ENCODE data around the gene TXNRD3. TPM values are rescaled to one million over a fixed set of nuclear protein-coding genes. Genes with fewer than 3 reads are reported as not detected.
A peak's percentile ranks its signal among the peaks of the same experiment; 100 is the strongest.

Gene TXNRD3
- total RNA-seq, 1 experiment from 2014 or later, result 11.1 TPM

- Mint-ChIP-seq H3K36me3 (ENCODE audit: insufficient read depth, unreplicated experiment) (no peaks in the 10 kb centered on the region), H3K9me3 (ENCODE audit: unreplicated experiment) (no peaks in the 10 kb centered on the region), H3K4me1 (ENCODE audit: low read depth, unreplicated experiment) (no peaks in the 10 kb centered on the region), H3K27ac (ENCODE audit: unreplicated experiment) (no peak overlapping the region), H3K4me3 (ENCODE audit: unreplicated experiment) (no peak overlapping the region), H3K27me3 (ENCODE audit: insufficient read depth, unreplicated experiment) (peaks cover 11% of the 10 kb centered on the region)
- H3K4me3 ChIP-seq (ENCODE audit: low read depth, low read length), result no peak overlapping the region
- no peaks in the 10 kb centered on the region for H3K4me1 ChIP-seq
- no TSS peak for BruUV-seq (replicated peaks)
- H3K36me3 ChIP-seq (ENCODE audit: control insufficient read depth, insufficient read depth, low read length), result no peaks in the 10 kb centered on the region
- no peak for TF ChIP-seq CTCF (IDR thresholded peaks at IDR 0.05; ENCODE audit: insufficient read depth in 1 of 2, low read depth in 1 of 2, low read length in 1 of 2, severe bottlenecking in 1 of 2, unreplicated experiment in 1 of 2)
- ChIA-PET CTCF (no interaction called here), POLR2A (no interaction called here)
- H3K9me3 ChIP-seq, result 0 out of 2 replicates have a peak, but pooled peaks cover 4% of the 10 kb centered on the region
- DNase-seq, result no peak
- intact Hi-C loops (cut with micrococcal nuclease; ENCODE audit: unreplicated experiment), result no loop called here
- H3K27me3 ChIP-seq (replicated peaks; ENCODE audit: control insufficient read depth, insufficient read depth, low read length), result peaks cover 2% of the 10 kb centered on the region; the same call in 1 of the 2 replicates
Observed at GRCh38 chr3:126661532-126662364, 6.8 kb upstream of the TXNRD3 start.

- Mint-ChIP-seq H3K27ac (ENCODE audit: unreplicated experiment) (no peak overlapping the region), H3K9me3 (ENCODE audit: unreplicated experiment) (no peaks in the 10 kb centered on the region), H3K4me3 (ENCODE audit: unreplicated experiment) (no peak overlapping the region), H3K27me3 (ENCODE audit: insufficient read depth, unreplicated experiment) (peaks cover 11% of the 10 kb centered on the region), H3K36me3 (ENCODE audit: insufficient read depth, unreplicated experiment) (peaks cover 2% of the 10 kb centered on the region), H3K4me1 (ENCODE audit: low read depth, unreplicated experiment) (no peaks in the 10 kb centered on the region)
- H3K36me3 ChIP-seq (ENCODE audit: control insufficient read depth, insufficient read depth, low read length), result no peaks in the 10 kb centered on the region
- POLR2A ChIA-PET, result interaction anchor here (0.6 kb wide), 1 partner anchor 14 kb away, joined by 3 read pairs; no protein-coding TSS in a partner anchor
- DNase-seq, result peak in 1 of 2 experiments; percentile 26
- intact Hi-C loops (cut with micrococcal nuclease; ENCODE audit: unreplicated experiment), result loop anchor here (10.0 kb wide), 1 partner anchor 135 kb away; the partner anchor contains the start of gene CHST13
- 0 out of 2 replicates have a peak, but pooled peaks cover 4% of the 10 kb centered on the region for H3K9me3 ChIP-seq
- no peak overlapping the region for H3K4me3 ChIP-seq (ENCODE audit: low read depth, low read length)
- BruUV-seq (replicated peaks), result no TSS peak
- CTCF ChIA-PET, result interaction anchor here (0.9 kb wide), 1 partner anchor 44 kb away, joined by 3 read pairs; the partner anchor contains the start of gene CHCHD6
- peaks cover 2% of the 10 kb centered on the region; the same call in 1 of the 2 replicates for H3K27me3 ChIP-seq (replicated peaks; ENCODE audit: control insufficient read depth, insufficient read depth, low read length)
- peak in 1 of 2 experiments; percentile 33 for TF ChIP-seq CTCF (IDR thresholded peaks at IDR 0.05; ENCODE audit: insufficient read depth in 1 of 2, low read depth in 1 of 2, low read length in 1 of 2, severe bottlenecking in 1 of 2, unreplicated experiment in 1 of 2)
- no peaks in the 10 kb centered on the region for H3K4me1 ChIP-seq
Observed at GRCh38 chr3:126659915-126660886, 5.3 kb upstream of the TXNRD3 start.

- POLR2A ChIA-PET, result no interaction called here
- H3K4me1 Mint-ChIP-seq (ENCODE audit: low read depth, unreplicated experiment), result no peaks in the 10 kb centered on the region
- peaks cover 7% of the 10 kb centered on the region for H3K27me3 Mint-ChIP-seq (ENCODE audit: insufficient read depth, unreplicated experiment)
- H3K9me3 Mint-ChIP-seq (ENCODE audit: unreplicated experiment), result no peaks in the 10 kb centered on the region
- peaks cover 5% of the 10 kb centered on the region for H3K36me3 Mint-ChIP-seq (ENCODE audit: insufficient read depth, unreplicated experiment)
- 0 out of 2 replicates have a peak, but pooled peaks cover 4% of the 10 kb centered on the region for H3K9me3 ChIP-seq
- no peaks in the 10 kb centered on the region for H3K4me1 ChIP-seq
- no peak overlapping the region for H3K4me3 Mint-ChIP-seq (ENCODE audit: unreplicated experiment)
- no peak overlapping the region for H3K4me3 ChIP-seq (ENCODE audit: low read depth, low read length)
- BruUV-seq (replicated peaks), result no TSS peak
- CTCF ChIA-PET, result no interaction called here
- H3K27me3 ChIP-seq (replicated peaks; ENCODE audit: control insufficient read depth, insufficient read depth, low read length), result peaks cover 2% of the 10 kb centered on the region; the same call in 1 of the 2 replicates
- H3K27ac Mint-ChIP-seq (ENCODE audit: unreplicated experiment), result no peak overlapping the region
- no peak for DNase-seq
- intact Hi-C loops (cut with micrococcal nuclease; ENCODE audit: unreplicated experiment), result loop anchor here (10.0 kb wide), 1 partner anchor 134 kb away; the partner anchor contains the start of gene CHST13
- no peaks in the 10 kb centered on the region for H3K36me3 ChIP-seq (ENCODE audit: control insufficient read depth, insufficient read depth, low read length)
- no peak for TF ChIP-seq CTCF (IDR thresholded peaks at IDR 0.05; ENCODE audit: insufficient read depth in 1 of 2, low read depth in 1 of 2, low read length in 1 of 2, severe bottlenecking in 1 of 2, unreplicated experiment in 1 of 2)
Observed at GRCh38 chr3:126658584-126658983, 3.7 kb upstream of the TXNRD3 start.

All from Caco-2 (cell line).